C1 segment of cervical spinal cord (tissue), 14 donors: Measurements from ENCODE around the gene SRGAP2B.
"Not testable (repeated sequence)": the region's sequence is repeated elsewhere in the genome, so short reads cannot be mapped to it uniquely, and the experiment has no call there.

Experiments
- DNase-seq, 14 donors: peaks; one replicate each; lab custom pipeline; 2025; lab: John Stamatoyannopoulos, UW

The SRGAP2B gene

DNA sequence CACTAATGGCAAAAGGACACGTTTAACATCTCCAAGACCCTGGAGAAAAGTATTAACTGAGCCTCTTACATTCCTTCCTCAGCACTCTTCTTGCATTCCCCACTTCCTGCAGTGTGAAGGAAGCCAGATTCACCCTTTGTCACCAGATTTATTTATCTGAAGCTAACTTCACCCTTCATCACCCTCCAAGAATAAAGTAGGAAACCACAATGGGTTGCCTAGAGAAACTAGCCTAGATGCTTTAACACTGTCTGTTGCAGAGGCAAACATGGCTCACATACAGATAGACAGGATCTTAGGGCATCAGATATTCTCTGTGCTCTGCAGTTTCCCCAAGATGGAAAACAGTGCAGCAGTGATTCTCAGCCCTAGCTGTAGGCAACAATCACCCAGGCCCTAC lies 147.6 kb downstream of the SRGAP2B start:
- not testable (repeated sequence) for DNase-seq

GRCh38 chr1:144946525-144947480 lies 148.3 kb downstream of the SRGAP2B start:
- not testable (repeated sequence) for DNase-seq

GRCh38 chr1:144941710-144942109 lies 153.4 kb downstream of the SRGAP2B start:
- DNase-seq: not testable (repeated sequence)

GRCh38 chr1:144940054-144940453 lies 155.1 kb downstream of the SRGAP2B start:
- not testable (repeated sequence) for DNase-seq

- DNase-seq: not testable (repeated sequence)
These were observed 156.5 kb downstream of the SRGAP2B start for GRCh38 chr1:144938627-144939026.

DNA sequence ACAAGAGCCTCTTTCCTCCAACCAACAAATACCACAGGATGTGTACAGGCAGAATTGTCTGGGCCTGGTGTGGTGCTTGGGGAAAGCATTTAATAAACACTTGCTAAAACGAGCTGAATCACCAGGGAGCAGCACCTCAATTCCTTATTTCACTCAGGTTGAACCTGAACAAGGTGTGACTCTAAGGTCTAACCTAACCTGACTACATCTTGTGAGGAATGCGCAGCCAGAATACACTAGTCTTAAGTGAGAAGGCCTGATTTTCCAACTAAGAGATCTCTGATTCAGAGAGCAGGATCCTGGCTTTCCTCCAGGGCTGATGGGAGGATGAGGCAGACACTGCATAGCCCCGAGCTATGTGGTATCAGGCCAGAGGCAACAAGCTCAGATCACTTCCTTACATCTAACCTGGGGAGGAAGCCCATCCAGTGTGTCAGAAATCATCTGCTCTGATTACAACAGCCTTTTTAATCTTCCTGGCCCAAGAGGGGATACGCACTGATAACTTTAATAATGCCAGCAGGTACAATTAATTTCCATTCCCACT lies 158.9 kb downstream of the SRGAP2B start:
- DNase-seq: not testable (repeated sequence)

DNA sequence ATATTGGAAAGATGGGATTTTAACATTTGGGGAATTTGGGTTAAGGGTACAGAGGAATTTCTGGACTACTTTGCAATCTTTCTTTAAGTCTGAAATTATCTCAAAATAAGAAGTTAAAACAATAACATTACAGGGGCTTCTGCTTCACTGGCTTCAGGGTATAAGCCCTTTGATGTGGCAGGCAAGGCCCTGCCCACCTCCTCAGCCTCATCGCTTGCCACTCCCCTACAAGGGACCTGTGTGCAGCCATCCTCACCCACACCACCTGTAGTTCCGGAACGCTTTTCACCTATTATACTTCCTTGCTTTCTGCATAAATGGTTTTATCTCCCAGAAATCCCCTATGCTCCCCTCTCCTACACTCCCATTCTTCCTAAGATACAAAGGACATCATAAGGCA lies 159.8 kb downstream of the SRGAP2B start:
- not testable (repeated sequence) for DNase-seq

- DNase-seq: not testable (repeated sequence)
These were observed 162.1 kb downstream of the SRGAP2B start for GRCh38 chr1:144933014-144933413.

DNA sequence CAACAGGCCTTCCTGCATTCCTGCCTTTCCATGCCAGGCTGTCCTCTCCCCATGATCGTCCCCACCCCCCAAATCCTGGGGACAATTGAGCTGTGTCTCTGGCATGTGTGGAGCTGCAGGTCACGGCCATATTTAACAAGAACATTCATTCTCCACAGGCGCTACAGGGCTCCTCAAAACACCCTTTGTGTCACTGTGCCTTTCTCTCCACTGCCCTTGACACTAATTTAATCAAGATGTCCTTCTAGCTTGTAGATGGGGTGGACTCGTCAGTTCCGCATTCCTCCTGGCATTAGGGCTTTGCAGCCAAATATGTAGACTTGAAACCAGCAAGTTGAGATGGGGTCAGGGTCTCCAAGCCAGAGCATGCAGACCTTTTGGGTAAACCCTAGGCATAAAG lies 163.0 kb downstream of the SRGAP2B start:
- DNase-seq: not testable (repeated sequence)

DNA sequence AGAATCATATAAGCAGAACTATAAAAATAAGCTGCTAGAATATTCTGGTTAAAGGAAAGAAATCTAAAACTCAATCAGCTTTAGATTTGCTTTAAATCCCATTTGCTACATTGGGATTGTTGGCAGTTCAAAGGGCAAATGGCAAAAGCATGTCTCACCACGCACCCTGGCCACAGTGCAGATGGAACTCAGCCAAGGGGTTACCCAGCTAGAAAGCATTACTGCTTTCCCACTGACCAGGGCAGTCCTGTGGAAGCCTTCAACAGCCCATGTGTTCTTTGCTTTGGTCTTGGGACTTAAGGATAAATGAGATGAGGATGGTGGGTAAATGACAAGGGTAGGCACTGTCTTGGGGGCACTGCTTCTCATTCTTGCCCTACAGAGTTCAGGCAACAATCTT lies 163.6 kb downstream of the SRGAP2B start:
- not testable (repeated sequence) for DNase-seq

DNA sequence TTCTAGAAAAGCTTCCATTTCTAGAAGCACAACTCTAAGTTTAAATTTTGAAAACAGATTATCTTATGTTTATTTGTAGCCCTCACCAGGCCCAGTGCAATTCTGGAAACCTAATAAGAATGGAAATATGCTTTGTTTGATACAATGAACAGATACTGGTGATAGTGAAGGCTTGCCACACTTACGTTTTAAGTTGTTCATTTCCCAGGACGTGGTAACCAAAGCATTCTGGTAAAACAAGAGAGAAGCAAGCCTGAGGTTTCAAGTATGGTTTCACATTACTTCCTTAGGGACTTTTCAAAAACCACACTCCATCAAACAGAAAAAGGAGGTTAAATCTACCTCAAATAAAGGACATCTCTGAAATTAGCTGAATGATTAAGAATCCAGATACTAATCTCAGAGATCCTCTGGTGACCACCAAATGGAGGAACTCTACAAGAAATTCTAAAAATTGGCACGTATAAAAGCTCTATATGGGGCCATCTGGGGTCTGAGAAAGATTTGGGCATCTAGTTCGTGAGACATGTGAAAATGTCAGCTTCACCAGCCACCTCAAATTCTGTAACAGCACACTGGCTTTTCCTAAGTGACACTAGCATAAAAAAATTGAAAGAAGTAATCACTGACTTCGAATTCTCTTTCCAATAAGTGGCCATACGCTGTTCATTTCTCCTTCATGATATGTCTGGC lies 164.9 kb downstream of the SRGAP2B start:
- not testable (repeated sequence) for DNase-seq

DNA sequence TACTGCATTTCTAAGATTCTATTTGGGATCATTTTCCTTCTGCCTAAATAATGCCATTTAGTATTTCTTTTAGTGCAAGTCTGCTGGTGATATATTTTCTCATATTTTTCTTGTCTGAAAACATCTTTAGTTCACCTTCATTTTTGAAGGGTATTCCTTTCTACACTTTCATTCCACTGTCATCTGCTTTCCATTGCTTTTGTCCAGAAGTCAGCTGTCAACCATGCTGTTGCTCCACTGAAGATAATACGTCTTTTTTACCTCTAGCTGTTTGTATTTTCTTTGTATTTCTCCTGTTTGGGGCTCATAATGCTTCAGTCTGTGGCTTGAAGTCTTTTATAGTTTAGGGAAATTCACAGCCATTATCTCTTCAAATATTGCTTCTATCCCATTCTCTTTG lies 167.8 kb downstream of the SRGAP2B start:
- not testable (repeated sequence) for DNase-seq

DNA sequence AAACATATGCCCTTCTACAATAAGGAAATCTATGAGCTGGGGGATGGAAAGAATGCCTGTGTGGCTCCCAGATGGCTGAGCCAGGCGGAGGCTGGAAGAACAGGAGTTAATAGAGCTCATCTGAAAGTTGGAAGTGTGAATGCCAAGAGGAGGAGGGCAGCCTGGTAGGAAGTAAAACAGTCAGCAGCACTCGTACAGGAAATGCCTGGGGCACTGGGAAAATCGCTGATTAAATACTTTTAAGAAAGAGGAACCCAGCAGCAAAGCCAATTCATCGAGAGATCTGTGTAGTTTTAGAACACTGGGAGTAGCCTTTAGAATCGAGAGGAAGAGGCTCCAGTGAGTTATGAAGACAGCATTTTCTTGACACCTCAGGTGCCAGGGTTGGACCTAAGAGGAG lies 171.5 kb downstream of the SRGAP2B start:
- DNase-seq: not testable (repeated sequence)

- DNase-seq: not testable (repeated sequence)
These were observed 172.3 kb downstream of the SRGAP2B start for GRCh38 chr1:144922785-144923184.

- not testable (repeated sequence) for DNase-seq
These were observed 176.0 kb downstream of the SRGAP2B start for GRCh38 chr1:144919106-144919505.

- not testable (repeated sequence) for DNase-seq
These were observed 177.0 kb downstream of the SRGAP2B start for GRCh38 chr1:144918027-144918603.

DNA sequence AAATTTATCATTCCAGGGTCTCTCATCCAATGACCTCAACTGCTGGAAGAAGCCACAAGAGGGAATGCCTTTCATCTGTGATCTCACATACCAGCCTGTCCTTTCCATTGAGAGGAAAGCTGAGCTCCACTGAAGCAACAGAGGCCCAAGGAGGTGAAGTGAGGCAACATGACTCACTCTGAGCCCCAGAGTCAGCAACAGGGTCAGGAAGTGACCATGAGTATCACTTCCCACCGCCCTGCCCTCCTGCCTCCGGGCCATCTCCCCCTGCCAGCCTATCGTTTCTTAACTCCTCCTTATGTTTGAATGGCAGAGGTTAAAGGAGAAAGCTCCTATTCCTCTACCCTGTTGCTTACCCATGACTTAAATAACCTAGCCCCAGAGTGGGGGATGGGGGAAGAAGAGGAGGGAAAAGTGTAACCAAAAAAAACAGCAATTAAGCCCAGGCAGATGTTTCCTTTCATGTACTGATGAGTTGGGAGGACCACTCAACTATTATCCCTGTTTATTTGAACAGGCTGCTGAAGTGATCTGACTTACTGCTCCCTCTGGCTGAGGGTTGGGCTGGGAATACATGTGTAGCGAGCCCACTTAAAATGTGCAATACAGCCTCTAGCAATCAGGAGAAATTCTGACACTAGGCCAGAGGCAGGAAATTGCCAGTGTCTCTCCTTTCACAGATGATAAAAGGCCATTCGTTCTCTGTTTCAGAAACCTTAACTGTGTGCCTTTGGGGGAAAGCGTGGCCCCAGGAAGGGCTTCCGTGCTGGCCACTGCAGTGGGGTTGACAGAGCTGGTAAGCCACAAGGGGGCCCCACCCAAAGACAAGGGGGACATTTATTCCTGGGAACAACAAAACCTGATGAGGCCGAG lies 177.7 kb downstream of the SRGAP2B start:
- not testable (repeated sequence) for DNase-seq

DNA sequence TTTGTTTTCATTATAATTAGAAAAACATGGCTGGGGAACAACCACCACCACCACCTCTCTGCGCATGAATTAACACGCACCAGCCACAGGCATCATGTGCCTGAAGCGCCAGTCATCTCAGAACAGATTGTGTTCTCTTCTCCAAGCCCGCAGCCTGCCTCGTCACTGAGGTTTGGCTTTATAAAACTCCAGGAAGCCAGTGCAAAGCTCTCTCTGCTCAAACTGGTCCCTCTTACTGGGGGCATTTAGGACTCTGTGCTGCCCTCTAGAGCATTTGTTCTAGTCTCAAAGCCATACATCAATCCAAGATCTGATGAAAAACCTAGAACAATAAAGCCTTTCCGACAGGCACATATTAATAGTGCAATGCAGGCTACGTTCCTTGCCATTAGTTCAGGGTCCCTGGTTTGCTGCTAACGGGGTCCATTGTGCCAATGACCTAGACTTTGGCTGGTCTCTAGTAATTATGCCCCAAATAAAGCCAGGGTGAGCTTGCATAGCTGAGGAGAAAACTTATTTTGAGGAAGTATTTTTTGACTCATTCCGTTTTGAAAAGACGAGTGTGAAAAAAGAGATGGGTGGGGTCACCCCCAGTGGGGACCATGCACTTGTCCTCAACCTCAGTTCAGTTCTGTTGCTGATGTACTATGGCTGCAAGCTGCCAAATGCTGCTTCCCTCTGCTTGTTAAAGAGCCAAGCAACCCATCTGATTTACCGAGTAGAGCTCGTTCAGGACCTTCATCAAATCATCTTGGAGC lies 181.0 kb downstream of the SRGAP2B start:
- DNase-seq: not testable (repeated sequence)

GRCh38 chr1:144913458-144913857 lies 181.7 kb downstream of the SRGAP2B start:
- not testable (repeated sequence) for DNase-seq

DNA sequence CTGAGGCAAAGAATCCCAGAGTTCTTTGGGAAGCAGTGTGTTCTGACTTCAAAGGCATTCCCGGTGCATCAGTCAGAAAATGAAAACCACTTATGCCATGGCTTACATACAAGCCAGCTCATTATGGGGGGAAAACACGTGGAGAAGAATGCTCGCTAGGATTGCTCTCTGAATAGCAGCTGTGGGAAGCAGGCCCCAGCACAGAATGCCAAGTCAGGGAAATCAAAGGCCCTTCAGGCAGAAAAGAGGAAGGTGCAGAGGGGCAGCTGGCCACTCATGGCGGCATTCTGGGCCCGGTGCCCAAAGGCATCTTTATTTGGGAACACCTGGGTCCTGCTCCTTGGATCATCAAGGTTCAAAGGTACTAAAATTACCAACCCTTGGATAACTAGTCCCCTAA lies 184.4 kb downstream of the SRGAP2B start:
- DNase-seq: not testable (repeated sequence)
